B cell (primary cell): ENCODE data around the gene EIF2S1.

Experiments used
- CTCF ChIP-seq: fragments of 200-600 bp; IDR thresholded peaks from one replicate; pipeline ENCODE4 v1.8.0; 2022; ENCODE audit warnings: antibody characterized with exemption, mild to moderate bottlenecking
- EZH2 ChIP-seq: IDR thresholded peaks from 2 replicates; pipeline ENCODE4 v1.6.1; 2012; ENCODE audit warnings: borderline replicate concordance, low read depth, mild to moderate bottlenecking, moderate library complexity, low read length; ENCODE audit not compliant: insufficient read depth, poor library complexity, severe bottlenecking

- TF ChIP-seq CTCF (no peak), EZH2 (no peak)
Measured at GRCh38 chr14:67400434-67400833, 40.3 kb downstream of the EIF2S1 start.
